Measurements from ENCODE around the gene NWD2.
"Not testable (repeated sequence)": the region's sequence is repeated elsewhere in the genome, so short reads cannot be mapped to it uniquely, and the experiment has no call there.

Gene NWD2

GRCh38 chr4:37393321-37393720, 148.8 kb downstream of the NWD2 start:
- no peak for DNase-seq

- DNase-seq = no peak
Measured at GRCh38 chr4:37393889-37394288, 149.3 kb downstream of the NWD2 start.

GRCh38 chr4:37397505-37397904, 153.0 kb downstream of the NWD2 start:
- no peak for DNase-seq

GRCh38 chr4:37400241-37400881, 155.8 kb downstream of the NWD2 start:
- no peak for DNase-seq

- not testable (repeated sequence) for DNase-seq
Measured at GRCh38 chr4:37407938-37408826, 163.6 kb downstream of the NWD2 start.

GRCh38 chr4:37413612-37414011, 169.1 kb downstream of the NWD2 start:
- DNase-seq = not testable (repeated sequence)

- DNase-seq = no peak
Measured at GRCh38 chr4:37415845-37416369, 171.4 kb downstream of the NWD2 start.

GRCh38 chr4:37421614-37422013, 177.1 kb downstream of the NWD2 start:
- no peak for DNase-seq

- no peak for DNase-seq
Measured at GRCh38 chr4:37422102-37422501, 177.6 kb downstream of the NWD2 start.

- no peak for DNase-seq
Measured at GRCh38 chr4:37422638-37423037, 178.1 kb downstream of the NWD2 start.

GRCh38 chr4:37423310-37423709, 178.8 kb downstream of the NWD2 start:
- no peak for DNase-seq

- no peak for DNase-seq
Measured at GRCh38 chr4:37424753-37425152, 180.2 kb downstream of the NWD2 start.

- DNase-seq = no peak
Measured at GRCh38 chr4:37425857-37426256, 181.3 kb downstream of the NWD2 start.

- no peak for DNase-seq
Measured at GRCh38 chr4:37427193-37427592, 182.7 kb downstream of the NWD2 start.

- no peak for DNase-seq
Measured at GRCh38 chr4:37429906-37430305, 185.4 kb downstream of the NWD2 start.

GRCh38 chr4:37430718-37431416, 186.3 kb downstream of the NWD2 start:
- no peak for DNase-seq

- no peak for DNase-seq
Measured at GRCh38 chr4:37431417-37431743, 186.8 kb downstream of the NWD2 start.

GRCh38 chr4:37434469-37434868, 189.9 kb downstream of the NWD2 start:
- DNase-seq = no peak

GRCh38 chr4:37436546-37436945, 192.0 kb downstream of the NWD2 start:
- DNase-seq = no peak

- no peak for DNase-seq
Measured at GRCh38 chr4:37437163-37437562, 192.6 kb downstream of the NWD2 start.

- DNase-seq = no peak
Measured at GRCh38 chr4:37438564-37439279, 194.2 kb downstream of the NWD2 start.

GRCh38 chr4:37439809-37440474, 195.4 kb downstream of the NWD2 start:
- DNase-seq = no peak
